ENCODE data around the gene LTBP4.

- TF ChIP-seq POLR2AphosphoS5 (IDR thresholded peaks at IDR 0.05; ENCODE audit: low read depth, low read length) = peak; percentile 63; the same call in 1 of the 2 replicates
- TF ChIP-seq TAF1 (IDR thresholded peaks at IDR 0.05; ENCODE audit: borderline replicate concordance, insufficient read depth, low read length) = no peak
- peak; percentile 85; the same call in 1 of the 2 replicates for TF ChIP-seq SIN3A (IDR thresholded peaks at IDR 0.05; ENCODE audit: borderline replicate concordance, insufficient read depth, low read length)
- 0 out of 4 replicates have a peak, but pooled peaks of 1 of the 2 experiments have one; percentile 40 for TF ChIP-seq REST (IDR thresholded peaks at IDR 0.05; ENCODE audit: insufficient read depth in 1 of 2, low read depth in 2 of 2, low read length in 2 of 2)
- peak; percentile 63 for TF ChIP-seq FOXP2 (optimal IDR thresholded peaks at IDR 0.05; ENCODE audit: borderline replicate concordance, extremely low read depth, extremely low read length, insufficient read depth)
Measured at GRCh38 chr19:40598121-40598917, 2.9 kb upstream of the LTBP4 start.
